ENCODE data around the gene ERC2.

The ERC2 gene

DNA sequence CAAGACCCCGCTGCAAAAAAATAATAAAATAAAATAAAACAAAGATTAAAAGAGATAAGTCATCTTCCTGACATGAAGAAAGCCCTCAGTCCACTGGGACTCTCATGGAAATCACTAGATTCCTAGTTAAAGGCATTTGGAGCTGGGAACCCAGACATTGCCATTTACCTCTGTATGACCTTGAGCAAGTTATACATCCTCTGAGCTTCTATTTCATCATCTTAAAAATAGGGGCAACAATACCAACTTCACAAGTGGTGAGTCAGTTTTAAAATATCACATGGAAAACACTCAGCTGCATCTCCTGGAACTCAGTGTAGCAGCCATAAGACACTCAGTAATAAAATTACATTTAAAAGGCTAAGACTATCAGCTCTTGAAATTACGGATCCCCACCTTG is 334.8 kb downstream of the ERC2 start:
- no peak for TF ChIP-seq POU2F2 (IDR thresholded peaks at IDR 0.05; ENCODE audit: low read depth, low read length)
- no peak for TF ChIP-seq SPI1 (IDR thresholded peaks at IDR 0.05; ENCODE audit: low read depth, low read length)
- no peak for TF ChIP-seq TAF1 (IDR thresholded peaks at IDR 0.05; ENCODE audit: low read depth, low read length)
- FAIRE-seq (no peak), DNase-seq (ENCODE audit: insufficient read length, low spot score) (no peak)

DNA sequence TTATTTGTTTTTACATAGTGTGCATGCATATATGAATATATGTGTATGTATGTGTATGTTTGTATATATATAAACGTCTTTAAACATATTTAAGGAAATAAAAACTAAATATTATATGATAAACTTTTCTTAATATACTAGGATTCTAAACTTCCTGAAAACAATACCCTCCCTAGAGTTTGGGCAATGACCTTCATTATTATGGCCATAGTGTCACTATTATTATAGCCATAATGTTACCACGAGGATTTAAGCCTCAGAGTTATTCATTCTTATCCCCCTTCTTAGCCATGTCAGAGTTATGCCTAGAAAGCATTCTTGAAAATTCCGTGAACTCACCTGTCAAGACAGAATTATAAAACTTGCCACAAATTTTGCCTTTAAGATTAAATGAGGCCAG is 335.5 kb downstream of the ERC2 start:
- no peak for DNase-seq (ENCODE audit: insufficient read length, low spot score)
- TF ChIP-seq POU2F2 (IDR thresholded peaks at IDR 0.05; ENCODE audit: low read depth, low read length), result no peak
- no peak for TF ChIP-seq PAX5 (IDR thresholded peaks at IDR 0.05; ENCODE audit: insufficient read depth, low read length, severe bottlenecking)
- no peak for TF ChIP-seq SPI1 (IDR thresholded peaks at IDR 0.05; ENCODE audit: low read depth, low read length)
- FAIRE-seq, result no peak

DNA sequence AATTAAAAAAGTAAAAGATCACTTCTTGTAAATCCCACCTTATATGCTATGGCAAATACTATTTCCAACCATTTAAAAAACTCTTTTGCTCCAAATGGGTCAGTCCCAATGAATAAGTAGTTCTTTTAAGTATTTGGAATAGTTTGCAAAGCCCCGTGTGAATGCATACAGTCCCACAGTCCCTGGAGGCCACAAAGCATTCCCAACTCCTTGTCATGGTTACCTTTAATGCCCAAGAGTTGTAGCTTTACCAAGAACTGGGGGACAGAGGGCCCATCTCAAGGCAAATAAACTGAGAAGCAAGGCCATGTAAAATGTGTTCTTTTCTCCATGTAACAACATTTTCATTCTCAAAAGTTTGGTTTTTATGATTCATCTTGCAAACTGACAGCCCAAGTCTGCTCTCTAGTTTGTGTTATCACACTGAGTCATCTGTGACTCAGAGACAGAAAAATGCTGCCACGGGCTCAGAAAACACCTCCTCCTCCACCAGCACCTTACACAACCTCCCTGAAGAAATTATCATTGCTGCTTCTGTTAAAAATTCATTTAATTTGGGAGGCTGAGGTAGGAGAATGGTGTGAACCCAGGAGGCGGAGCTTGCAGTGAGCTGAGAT is 336.2 kb downstream of the ERC2 start:
- FAIRE-seq, result no peak
- DNase-seq (ENCODE audit: insufficient read length, low spot score), result no peak
- TF ChIP-seq TAF1 (IDR thresholded peaks at IDR 0.05; ENCODE audit: low read depth, low read length) (no peak), POU2F2 (IDR thresholded peaks at IDR 0.05; ENCODE audit: low read depth, low read length) (no peak), SPI1 (IDR thresholded peaks at IDR 0.05; ENCODE audit: low read depth, low read length) (no peak), POLR2AphosphoS5 (IDR thresholded peaks at IDR 0.05; ENCODE audit: low read depth, low read length) (no peak), PAX5 (IDR thresholded peaks at IDR 0.05; ENCODE audit: insufficient read depth, low read length, severe bottlenecking) (no peak), POLR2A (IDR thresholded peaks at IDR 0.05; ENCODE audit: low read depth, low read length) (no peak)

DNA sequence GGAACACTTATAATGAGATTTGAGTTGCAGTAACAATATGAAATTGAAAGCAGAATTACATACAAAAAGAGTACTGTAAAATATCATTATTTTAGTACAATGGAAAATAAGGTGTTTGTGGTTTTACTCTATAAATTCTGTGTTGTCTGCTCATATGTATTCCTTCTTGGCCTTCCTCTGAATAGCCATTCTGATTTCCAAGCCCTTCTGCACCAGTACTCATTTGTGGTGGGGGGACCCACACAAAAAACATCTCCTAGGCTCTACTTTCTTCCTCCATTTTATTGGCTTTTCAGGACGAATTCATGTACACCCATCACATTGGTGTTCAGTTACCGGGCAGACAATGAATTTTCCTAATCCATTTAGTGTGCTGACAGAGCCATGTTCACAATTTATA is 338.2 kb downstream of the ERC2 start:
- DNase-seq (ENCODE audit: insufficient read length, low spot score), result no peak

DNA sequence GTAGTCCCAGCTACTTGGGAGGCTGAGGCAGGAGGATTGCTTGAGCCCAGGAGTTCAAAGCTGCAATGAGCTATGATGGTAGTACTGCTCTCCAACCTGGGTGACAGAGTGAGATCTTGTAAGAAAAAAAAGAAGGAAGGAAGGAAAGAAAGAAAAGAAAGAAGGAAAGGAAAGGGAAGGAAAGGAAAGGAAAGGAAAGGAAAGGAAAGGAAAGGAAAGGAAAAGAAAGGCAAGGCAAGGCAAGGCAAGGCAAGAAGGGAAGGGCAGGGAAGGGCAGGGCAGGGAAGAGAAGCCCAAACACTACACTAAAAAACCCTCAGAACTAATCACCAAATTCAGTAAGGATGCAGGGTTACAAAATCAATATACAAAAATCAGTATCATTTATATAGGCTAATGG is 341.6 kb downstream of the ERC2 start:
- FAIRE-seq, result no peak
- DNase-seq (ENCODE audit: insufficient read length, low spot score), result no peak
- TF ChIP-seq POLR2A (IDR thresholded peaks at IDR 0.05; ENCODE audit: low read depth, low read length) (no peak), POU2F2 (IDR thresholded peaks at IDR 0.05; ENCODE audit: low read depth, low read length) (no peak), SPI1 (IDR thresholded peaks at IDR 0.05; ENCODE audit: low read depth, low read length) (no peak), TAF1 (IDR thresholded peaks at IDR 0.05; ENCODE audit: low read depth, low read length) (no peak), PAX5 (IDR thresholded peaks at IDR 0.05; ENCODE audit: insufficient read depth, low read length, severe bottlenecking) (no peak), POLR2AphosphoS5 (IDR thresholded peaks at IDR 0.05; ENCODE audit: low read depth, low read length) (no peak)

More for the DNA sequence above, 338.2 kb downstream of the ERC2 start:
- no peak for TF ChIP-seq TAF1 (IDR thresholded peaks at IDR 0.05; ENCODE audit: low read depth, low read length)
- TF ChIP-seq POU2F2 (IDR thresholded peaks at IDR 0.05; ENCODE audit: low read depth, low read length), result no peak
- TF ChIP-seq SPI1 (IDR thresholded peaks at IDR 0.05; ENCODE audit: low read depth, low read length), result no peak
- no peak for TF ChIP-seq PAX5 (IDR thresholded peaks at IDR 0.05; ENCODE audit: insufficient read depth, low read length, severe bottlenecking)
- TF ChIP-seq POLR2AphosphoS5 (IDR thresholded peaks at IDR 0.05; ENCODE audit: low read depth, low read length), result no peak
- no peak for TF ChIP-seq POLR2A (IDR thresholded peaks at IDR 0.05; ENCODE audit: low read depth, low read length)
- no peak for FAIRE-seq

DNA sequence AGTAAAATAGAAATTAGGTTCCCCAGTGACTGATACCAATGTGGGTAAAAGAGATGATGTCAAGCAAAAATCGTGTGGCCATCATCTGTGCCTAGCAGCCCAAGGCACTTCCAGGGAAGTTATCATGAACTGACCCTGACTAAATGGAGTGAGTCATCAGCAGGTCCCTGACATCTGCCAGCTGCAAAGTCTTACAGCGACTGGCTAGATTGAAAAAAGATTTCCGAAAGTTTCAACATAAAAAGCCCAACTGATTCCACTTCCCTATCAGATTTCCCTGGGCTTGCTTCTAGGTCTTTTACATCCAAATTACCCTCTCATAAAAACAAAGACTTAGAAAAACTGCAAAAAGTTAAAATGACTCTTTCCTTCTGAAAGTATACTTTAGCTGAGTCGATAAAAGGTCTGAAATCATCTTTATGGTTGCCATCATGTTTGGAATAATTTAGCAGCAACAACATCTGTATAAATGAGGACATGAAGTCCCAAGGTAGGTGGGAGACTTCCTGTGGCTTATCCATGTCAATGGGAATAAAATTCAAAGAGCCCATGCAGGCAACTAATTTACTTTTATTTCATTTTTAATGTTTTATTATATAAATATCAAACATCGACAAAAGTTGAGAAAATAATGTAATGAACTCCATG is 342.8 kb downstream of the ERC2 start:
- no peak for FAIRE-seq
- no peak for TF ChIP-seq POLR2AphosphoS5 (IDR thresholded peaks at IDR 0.05; ENCODE audit: low read depth, low read length)
- TF ChIP-seq PAX5 (IDR thresholded peaks at IDR 0.05; ENCODE audit: insufficient read depth, low read length, severe bottlenecking), result no peak
- TF ChIP-seq TAF1 (IDR thresholded peaks at IDR 0.05; ENCODE audit: low read depth, low read length), result no peak
- TF ChIP-seq POU2F2 (IDR thresholded peaks at IDR 0.05; ENCODE audit: low read depth, low read length), result no peak
- no peak for TF ChIP-seq POLR2A (IDR thresholded peaks at IDR 0.05; ENCODE audit: low read depth, low read length)
- no peak for DNase-seq (ENCODE audit: insufficient read length, low spot score)

DNA sequence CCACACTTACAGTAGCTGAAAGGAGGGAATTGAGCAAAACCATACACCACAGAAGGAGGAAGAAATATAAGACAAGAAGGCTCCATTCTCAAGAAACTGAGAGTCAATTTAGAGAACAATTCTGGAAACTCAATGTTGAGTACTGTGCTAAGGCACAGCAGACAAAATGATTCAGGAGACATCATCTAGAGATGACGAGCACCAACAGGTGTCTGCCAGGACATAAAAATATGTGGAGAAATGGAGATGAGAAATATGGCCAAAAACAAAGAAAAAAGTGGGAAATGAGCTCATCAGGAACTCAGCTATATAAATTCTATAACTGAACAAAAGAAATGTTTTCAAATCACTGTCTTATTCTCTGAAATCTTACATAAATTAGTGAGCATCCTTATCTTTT is 343.7 kb downstream of the ERC2 start:
- no peak for DNase-seq (ENCODE audit: insufficient read length, low spot score)
- TF ChIP-seq SPI1 (IDR thresholded peaks at IDR 0.05; ENCODE audit: low read depth, low read length) (no peak), POLR2AphosphoS5 (IDR thresholded peaks at IDR 0.05; ENCODE audit: low read depth, low read length) (no peak), PAX5 (IDR thresholded peaks at IDR 0.05; ENCODE audit: insufficient read depth, low read length, severe bottlenecking) (no peak), TAF1 (IDR thresholded peaks at IDR 0.05; ENCODE audit: low read depth, low read length) (no peak)
- no peak for FAIRE-seq

DNA sequence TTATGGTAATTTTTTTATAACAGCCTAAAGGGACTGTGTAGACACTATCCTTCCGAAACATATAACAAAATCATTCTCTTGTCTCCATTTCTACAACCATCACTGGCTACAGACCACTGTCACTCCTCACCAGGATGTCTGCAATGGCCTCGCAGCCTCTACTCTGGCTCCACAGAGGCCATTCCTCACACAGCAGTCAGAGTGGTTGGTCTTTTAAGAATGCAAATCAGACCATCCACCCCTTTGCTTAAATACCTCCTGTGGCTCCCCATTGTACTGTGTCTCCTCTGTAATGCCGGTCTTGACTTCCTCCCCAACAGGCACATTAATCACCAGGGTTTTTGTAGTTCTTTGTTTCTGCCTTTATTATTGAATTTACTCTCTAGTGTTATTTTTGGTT is 344.8 kb downstream of the ERC2 start:
- FAIRE-seq (no peak), DNase-seq (ENCODE audit: insufficient read length, low spot score) (no peak)
- no peak for TF ChIP-seq SPI1 (IDR thresholded peaks at IDR 0.05; ENCODE audit: low read depth, low read length)
- TF ChIP-seq TAF1 (IDR thresholded peaks at IDR 0.05; ENCODE audit: low read depth, low read length), result no peak
- no peak for TF ChIP-seq PAX5 (IDR thresholded peaks at IDR 0.05; ENCODE audit: insufficient read depth, low read length, severe bottlenecking)
- no peak for TF ChIP-seq POU2F2 (IDR thresholded peaks at IDR 0.05; ENCODE audit: low read depth, low read length)
- no peak for TF ChIP-seq POLR2A (IDR thresholded peaks at IDR 0.05; ENCODE audit: low read depth, low read length)
- TF ChIP-seq POLR2AphosphoS5 (IDR thresholded peaks at IDR 0.05; ENCODE audit: low read depth, low read length), result no peak

DNA sequence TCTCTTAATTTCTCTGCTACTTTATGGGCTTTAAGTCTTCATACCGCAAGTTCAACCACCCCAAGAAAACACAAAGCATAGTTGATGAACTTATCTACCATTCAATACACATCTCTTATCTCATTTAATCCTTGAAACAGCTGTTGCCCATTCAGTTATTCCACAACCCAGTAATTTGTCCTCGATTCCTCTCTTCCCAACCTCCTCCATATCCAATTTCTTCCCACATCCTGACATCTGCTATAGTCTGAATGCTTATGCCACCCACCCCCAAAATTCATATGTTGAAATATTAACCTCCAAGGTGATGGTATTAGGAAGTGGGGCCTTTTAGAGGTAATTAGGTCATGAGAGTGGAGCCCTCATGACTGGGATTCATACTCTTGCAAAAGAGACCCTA is 345.4 kb downstream of the ERC2 start:
- FAIRE-seq, result no peak
- no peak for TF ChIP-seq TAF1 (IDR thresholded peaks at IDR 0.05; ENCODE audit: low read depth, low read length)
- no peak for TF ChIP-seq POLR2A (IDR thresholded peaks at IDR 0.05; ENCODE audit: low read depth, low read length)
- TF ChIP-seq POU2F2 (IDR thresholded peaks at IDR 0.05; ENCODE audit: low read depth, low read length), result no peak
- TF ChIP-seq POLR2AphosphoS5 (IDR thresholded peaks at IDR 0.05; ENCODE audit: low read depth, low read length), result no peak
- TF ChIP-seq PAX5 (IDR thresholded peaks at IDR 0.05; ENCODE audit: insufficient read depth, low read length, severe bottlenecking), result no peak
- TF ChIP-seq SPI1 (IDR thresholded peaks at IDR 0.05; ENCODE audit: low read depth, low read length), result no peak

DNA sequence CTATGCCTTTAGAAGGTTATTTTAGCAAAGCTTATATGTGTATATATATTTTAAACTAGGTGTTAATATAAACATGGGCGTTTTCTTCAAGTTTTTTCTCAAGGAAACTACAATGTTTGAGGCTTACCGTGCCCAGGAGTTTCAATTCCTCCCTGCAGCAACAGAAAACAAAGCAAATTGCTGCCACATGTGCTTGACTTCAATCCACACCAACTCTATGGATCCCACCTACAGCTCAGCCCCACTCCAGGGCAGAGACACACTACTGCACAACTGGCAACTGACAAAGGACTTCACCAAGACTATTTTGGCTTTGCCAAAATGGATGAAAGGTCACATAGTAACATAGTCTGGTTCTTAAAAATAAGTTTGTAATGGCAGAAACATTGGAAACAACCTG is 346.6 kb downstream of the ERC2 start:
- TF ChIP-seq TAF1 (IDR thresholded peaks at IDR 0.05; ENCODE audit: low read depth, low read length) (no peak), POLR2AphosphoS5 (IDR thresholded peaks at IDR 0.05; ENCODE audit: low read depth, low read length) (no peak), SPI1 (IDR thresholded peaks at IDR 0.05; ENCODE audit: low read depth, low read length) (no peak), POLR2A (IDR thresholded peaks at IDR 0.05; ENCODE audit: low read depth, low read length) (no peak), PAX5 (IDR thresholded peaks at IDR 0.05; ENCODE audit: insufficient read depth, low read length, severe bottlenecking) (no peak), POU2F2 (IDR thresholded peaks at IDR 0.05; ENCODE audit: low read depth, low read length) (no peak)
- FAIRE-seq, result no peak
- no peak for DNase-seq (ENCODE audit: insufficient read length, low spot score)

More for the DNA sequence above, 345.4 kb downstream of the ERC2 start:
- DNase-seq (ENCODE audit: insufficient read length, low spot score), result no peak
